H1 (cell line): ENCODE data around the gene PPM1D. TPM values are rescaled to one million over a fixed set of nuclear protein-coding genes. Genes with fewer than 3 reads are reported as not detected.

ENCODE experiments used
- CTCF ChIA-PET: fragments of 300-600 bp; sonication (Branson Sonifier 250); formaldehyde crosslinking; loops from one replicate; lab custom pipeline; 2021; ENCODE audit not compliant: partially characterized antibody; lab: Charles Lee
- POLR2A ChIA-PET: fragments of 300-600 bp; sonication (Branson Sonifier 250); formaldehyde crosslinking; loops from one replicate; lab custom pipeline; 2021; ENCODE audit warnings: inconsistent platforms; ENCODE audit not compliant: partially characterized antibody; lab: Charles Lee
- DNase-seq, 2 experiments: peaks; one replicate each; pipeline versions ENCODE4 v3.0.0 to v3.0.0-alpha.2; 2010 to 2022; ENCODE audit warnings: low spot score in 2 of 2, low read depth in 1 of 2, mixed read lengths in 1 of 2
- FAIRE-seq: peaks from 2 replicates; lab custom pipeline; 2011; peaks lifted over from hg19 to GRCh38; lab: Jason Lieb, UNC
- H2AFZ ChIP-seq: 2 replicates; pipeline ENCODE4 v1.8.1; 2012; ENCODE audit warnings: low read length, inconsistent platforms
- H2AK5ac ChIP-seq: 2 replicates; pipeline ENCODE4 v1.6.1; 2013; ENCODE audit warnings: low read depth, low read length
- H2BK120ac ChIP-seq: replicated peaks from 2 replicates; pipeline ENCODE3; 2013; ENCODE audit warnings: low read depth, low read length, inconsistent platforms
- H2BK12ac ChIP-seq: 2 replicates; pipeline ENCODE4 v1.6.1; 2013; ENCODE audit warnings: low read depth, low read length
- H2BK15ac ChIP-seq: 2 replicates; pipeline ENCODE4 v1.6.1; 2013; ENCODE audit warnings: low read length
- H2BK20ac ChIP-seq: 2 replicates; pipeline ENCODE4 v1.6.1; 2013; ENCODE audit warnings: low read length
- H2BK5ac ChIP-seq: 2 replicates; pipeline ENCODE4 v1.6.1; 2013; ENCODE audit warnings: low read depth, low read length
- H3K14ac ChIP-seq: 2 replicates; pipeline ENCODE4 v1.6.1; 2013; ENCODE audit warnings: inconsistent platforms; ENCODE audit not compliant: insufficient read length
- H3K18ac ChIP-seq: 2 replicates; pipeline ENCODE4 v1.6.1; 2013; ENCODE audit warnings: low read length; ENCODE audit errors: extremely low read depth
- H3K23ac ChIP-seq: 2 replicates; pipeline ENCODE4 v1.6.1; 2013; ENCODE audit warnings: inconsistent platforms; ENCODE audit not compliant: insufficient read length
- H3K23me2 ChIP-seq: 2 replicates; pipeline ENCODE4 v1.6.1; 2013; ENCODE audit warnings: low read depth, low read length
- H3K27ac ChIP-seq: 2 replicates; pipeline ENCODE4 v1.6.1; 2011; ENCODE audit warnings: low read depth, low read length, inconsistent platforms
- H3K27me3 ChIP-seq, 4 experiments: replicated peaks in 1 of 4; 1 replicate in 1 of 4; 2 replicates in 3 of 4; pipeline versions ENCODE4 v1.6.1 to v1.8.1; 2011 to 2013; ENCODE audit warnings: low read length in 3 of 4, mild to moderate bottlenecking in 3 of 4, inconsistent platforms in 2 of 4, mixed read lengths in 2 of 4, moderate library complexity in 1 of 4; ENCODE audit not compliant: control insufficient read depth in 3 of 4, insufficient read depth in 3 of 4; ENCODE audit errors: extremely low read depth in 1 of 4
- H3K36me3 ChIP-seq, 4 experiments: 2 replicates each; pipeline versions ENCODE4 v1.6.1 to v1.8.1; 2011 to 2013; ENCODE audit warnings: mild to moderate bottlenecking in 4 of 4, low read length in 3 of 4, moderate library complexity in 2 of 4, control low read depth in 1 of 4, inconsistent platforms in 1 of 4; ENCODE audit not compliant: insufficient read depth in 4 of 4, control insufficient read depth in 2 of 4
- H3K4ac ChIP-seq: replicated peaks from 2 replicates; pipeline ENCODE3; 2013; ENCODE audit warnings: low read length, low read depth, mixed read lengths, inconsistent platforms; ENCODE audit not compliant: insufficient read length
- H3K4me1 ChIP-seq, 4 experiments: replicated peaks in 1 of 4; 1 replicate in 1 of 4; 2 replicates in 3 of 4; pipeline versions ENCODE4 v1.6.1 to v1.8.1; 2011 to 2013; ENCODE audit warnings: low read length in 3 of 4, inconsistent platforms in 2 of 4, mixed read lengths in 1 of 4; ENCODE audit not compliant: insufficient read depth in 4 of 4, control insufficient read depth in 3 of 4
- H3K4me2 ChIP-seq, 2 experiments: 2 replicates each; pipeline versions ENCODE4 v1.6.1 to v1.8.1; 2011 to 2013; ENCODE audit warnings: low read depth in 2 of 2, low read length in 2 of 2, control low read depth in 1 of 2, inconsistent platforms in 1 of 2, mild to moderate bottlenecking in 1 of 2; ENCODE audit not compliant: insufficient read depth in 1 of 2
- H3K4me3 ChIP-seq, 4 experiments: fragments of 200-600, 300-600 bp in 1 of 4; sonication (generic), shearing (Covaris generic), sonication (Bioruptor Twin) in 1 of 4; 2 replicates each; pipeline versions ENCODE4 v1.5.1 to v1.8.1; 2011 to 2016; ENCODE audit warnings: low read length in 4 of 4, low read depth in 3 of 4, control low read depth in 2 of 4, inconsistent platforms in 2 of 4, mild to moderate bottlenecking in 2 of 4, mixed read lengths in 1 of 4, moderate library complexity in 1 of 4; ENCODE audit not compliant: insufficient read depth in 2 of 4; ENCODE audit errors: extremely low read depth in 1 of 4
- H3K56ac ChIP-seq: replicated peaks from 2 replicates; pipeline ENCODE3; 2013; ENCODE audit warnings: low read depth, mild to moderate bottlenecking, mixed read lengths, low read length, inconsistent platforms; ENCODE audit not compliant: insufficient read length
- H3K79me1 ChIP-seq: 2 replicates; pipeline ENCODE4 v1.6.1; 2013; ENCODE audit warnings: low read depth, low read length, control low read depth
- H3K79me2 ChIP-seq, 2 experiments: 2 replicates each; pipeline versions ENCODE4 v1.6.1 to v1.8.1; 2012 to 2013; ENCODE audit warnings: low read length in 2 of 2, mild to moderate bottlenecking in 2 of 2, inconsistent platforms in 1 of 2; ENCODE audit not compliant: insufficient read depth in 2 of 2, control insufficient read depth in 1 of 2
- H3K9ac ChIP-seq, 4 experiments: replicated peaks in 1 of 4; 1 replicate in 1 of 4; 2 replicates in 3 of 4; pipeline versions ENCODE4 v1.6.1 to v1.8.1; 2011 to 2013; ENCODE audit warnings: low read depth in 3 of 4, low read length in 3 of 4, control low read depth in 2 of 4, mild to moderate bottlenecking in 2 of 4, moderate library complexity in 2 of 4, inconsistent platforms in 1 of 4; ENCODE audit errors: extremely low read depth in 1 of 4
- H3K9me3 ChIP-seq, 2 experiments: 2 replicates each; pipeline versions ENCODE4 v1.6.1 to v1.8.1; 2012 to 2013; ENCODE audit warnings: mild to moderate bottlenecking in 2 of 2, moderate library complexity in 2 of 2, control low read depth in 1 of 2, inconsistent platforms in 1 of 2, low read depth in 1 of 2, low read length in 1 of 2, mixed read lengths in 1 of 2; ENCODE audit not compliant: insufficient read depth in 2 of 2
- H4K20me1 ChIP-seq, 2 experiments: replicated peaks in 1 of 2; 2 replicates each; pipeline versions ENCODE3 to v1.8.1; 2011 to 2013; ENCODE audit warnings: inconsistent platforms in 2 of 2, low read length in 2 of 2, mild to moderate bottlenecking in 1 of 2; ENCODE audit not compliant: insufficient read depth in 2 of 2, control insufficient read depth in 1 of 2
- H4K5ac ChIP-seq: 2 replicates; pipeline ENCODE4 v1.6.1; 2013; ENCODE audit warnings: low read length, low read depth, mixed read lengths, inconsistent platforms; ENCODE audit not compliant: insufficient read length
- H4K8ac ChIP-seq: 2 replicates; pipeline ENCODE4 v1.8.0; 2013; ENCODE audit warnings: mild to moderate bottlenecking, moderate library complexity, low read length, inconsistent platforms; ENCODE audit not compliant: insufficient read depth; ENCODE audit errors: extremely low read depth
- H4K91ac ChIP-seq: replicated peaks from 2 replicates; pipeline ENCODE3; 2013; ENCODE audit warnings: low read length, mixed read lengths, inconsistent platforms; ENCODE audit not compliant: insufficient read length
- EZH2 ChIP-seq: fragments of 200-600 bp; sonication (generic); IDR thresholded peaks from 2 replicates; pipeline ENCODE4 v1.7.1; 2012; ENCODE audit warnings: low read depth, mild to moderate bottlenecking, moderate library complexity, low read length, inconsistent platforms; ENCODE audit not compliant: severe bottlenecking
- KDM1A ChIP-seq: fragments of 200-600, 300-600 bp; sonication (generic); IDR thresholded peaks from 2 replicates; pipeline ENCODE4 v1.7.1; 2016; ENCODE audit warnings: mild to moderate bottlenecking, low read length, borderline replicate concordance
- NRF1 ChIP-seq: IDR thresholded peaks from 2 replicates; pipeline ENCODE4 v1.6.1; 2011; ENCODE audit warnings: mild to moderate bottlenecking, low read depth, low read length, improper control_type of control experiment
- SP2 ChIP-seq: IDR thresholded peaks from 2 replicates; pipeline ENCODE4 v1.6.1; 2012; ENCODE audit warnings: mild to moderate bottlenecking, low read length, inconsistent platforms
- WGBS, 2 experiments: shearing (Covaris generic) in 1 of 2; methylation state at CpG; one replicate each; pipeline versions ENCODE4 v1.1.6 to v1.1.7; 2013 to 2015; ENCODE audit warnings: low lambda C conversion rate in 2 of 2, mixed read lengths in 2 of 2, inconsistent platforms in 1 of 2, low coverage in 1 of 2, missing lambda C conversion rate in 1 of 2; ENCODE audit not compliant: insufficient replicate concordance in 2 of 2, insufficient coverage in 1 of 2, insufficient read length in 1 of 2; ENCODE audit errors: extremely low coverage in 1 of 2, missing lambda C conversion rate in 1 of 2; 5-methylcytosine and 5-hydroxymethylcytosine counted together
- polyA plus RNA-seq, 7 experiments: library from polyadenylated mRNA; depleted of rRNA in 3 of 7; stranded (reverse) in 5 of 7; unstranded in 2 of 7; fragments of >200 nt in 5 of 7; fragments of 200-250 nt in 2 of 7; gene quantifications; 1 replicate in 5 of 7; 2 replicates in 1 of 7; 4 replicates in 1 of 7; pipeline versions ENCODE4 v1.2.1 to v1.2.3, GENCODE V29; 2011 to 2013; ENCODE audit warnings: missing spikeins in 2 of 7, mixed read lengths in 2 of 7
- total RNA-seq: library from RNA; stranded (reverse); fragmentation: NEBNext Ultra II Directional; extraction: Animal tissue kit (Norgen Biotek cat#: 25700); gene quantifications from 2 replicates; pipeline ENCODE4 v1.2.1, GENCODE V29; 2021
- TF ChIP-seq, protein P1 (sequence below): IDR thresholded peaks from 2 replicates; pipeline ENCODE4 v1.6.1; 2012; ENCODE audit warnings: low read length, inconsistent platforms

PPM1D gene
- total and polyA plus RNA-seq, 2 of the 8 experiments (the other 6 are each of a cell fraction or from before 2014, with no cell fraction given): 5.0 to 16.7 TPM

DNA sequence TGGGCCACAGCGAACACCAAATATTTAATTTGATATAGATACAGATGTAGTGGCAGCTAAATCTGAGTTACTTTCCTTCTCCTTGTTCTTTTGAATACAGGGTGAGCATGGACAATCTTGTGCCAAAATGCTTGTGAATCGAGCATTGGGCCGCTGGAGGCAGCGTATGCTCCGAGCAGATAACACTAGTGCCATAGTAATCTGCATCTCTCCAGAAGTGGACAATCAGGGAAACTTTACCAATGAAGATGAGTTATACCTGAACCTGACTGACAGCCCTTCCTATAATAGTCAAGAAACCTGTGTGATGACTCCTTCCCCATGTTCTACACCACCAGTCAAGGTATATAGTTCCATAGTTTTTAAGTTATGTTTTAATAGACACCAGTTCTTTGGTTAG, 56.5 kb downstream of the PPM1D start:
- Histone ChIP-seq H4K5ac (no peak overlapping the region), H3K79me2 (peaks cover 0 to 18% of the 10 kb centered on the region in 2 experiments; a peak in 2 of 4 replicates), H3K14ac (no peak overlapping the region), H4K8ac (no peak overlapping the region), H2BK12ac (no peak overlapping the region), H3K27ac (no peak overlapping the region), H2AFZ (no peak overlapping the region), H3K27me3 (no peaks in the 10 kb centered on the region), H3K23me2 (no peaks in the 10 kb centered on the region), H2BK120ac (no peak overlapping the region), H3K56ac (no peak overlapping the region), H4K91ac (no peak overlapping the region), H3K4me1 (no peaks in the 10 kb centered on the region), H2BK20ac (no peak overlapping the region), H3K4ac (no peak overlapping the region), H3K36me3 (peaks cover 0 to 10% (median 0%) of the 10 kb centered on the region in 4 experiments; a peak in 3 of 8 replicates), H3K23ac (no peak overlapping the region), H3K9ac (no peak overlapping the region), H2BK5ac (no peak overlapping the region), H2BK15ac (no peak overlapping the region), H4K20me1 (no peaks in the 10 kb centered on the region), H3K4me3 (no peak overlapping the region), H3K9me3 (no peaks in the 10 kb centered on the region), H3K79me1 (no peaks in the 10 kb centered on the region), H3K18ac (no peak overlapping the region), H2AK5ac (no peak overlapping the region), H3K4me2 (no peak overlapping the region)
- CTCF ChIA-PET: interaction anchor here (1.1 to 2.7 kb wide), 2 partner anchors 17 to 24 kb away, joined by 3 to 10 read pairs; no protein-coding TSS in a partner anchor
- DNase-seq: no peak
- TF ChIP-seq EZH2 (no peak), KDM1A (no peak), NRF1 (no peak), SP2 (no peak)
- TF ChIP-seq, protein P1, sequence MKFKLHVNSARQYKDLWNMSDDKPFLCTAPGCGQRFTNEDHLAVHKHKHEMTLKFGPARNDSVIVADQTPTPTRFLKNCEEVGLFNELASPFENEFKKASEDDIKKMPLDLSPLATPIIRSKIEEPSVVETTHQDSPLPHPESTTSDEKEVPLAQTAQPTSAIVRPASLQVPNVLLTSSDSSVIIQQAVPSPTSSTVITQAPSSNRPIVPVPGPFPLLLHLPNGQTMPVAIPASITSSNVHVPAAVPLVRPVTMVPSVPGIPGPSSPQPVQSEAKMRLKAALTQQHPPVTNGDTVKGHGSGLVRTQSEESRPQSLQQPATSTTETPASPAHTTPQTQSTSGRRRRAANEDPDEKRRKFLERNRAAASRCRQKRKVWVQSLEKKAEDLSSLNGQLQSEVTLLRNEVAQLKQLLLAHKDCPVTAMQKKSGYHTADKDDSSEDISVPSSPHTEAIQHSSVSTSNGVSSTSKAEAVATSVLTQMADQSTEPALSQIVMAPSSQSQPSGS: no peak
- no peak for FAIRE-seq
- WGBS, 2 experiments: 93% methylated on average over 5 of the region's 5 CpGs; no CpG with 5 or more reads in 1 of the 2 experiments
- POLR2A ChIA-PET: no interaction called here
